HCT116 (cell line): Measurements from ENCODE around the gene FAM53B. TPM values are rescaled to one million over a fixed set of nuclear protein-coding genes. Genes with fewer than 3 reads are reported as not detected.
A peak's percentile ranks its signal among the peaks of the same experiment; 100 is the strongest.

Experiments used
- ATAC-seq: fragments of 200-7000 bp; cut with Tn5 transposase; 2 replicates; pipeline ENCODE4 v1.9.1; 2020; ENCODE audit warnings: mild to moderate bottlenecking, moderate library complexity
- BruUV-seq: library from RNA; stranded (reverse); fragments of 400-500 nt; replicated peaks from 2 replicates; lab custom pipeline; 2021; lab: Mats Ljungman, UMichigan
- CTCF ChIA-PET: fragments of 300-600 bp; sonication (Branson Sonifier 250); formaldehyde crosslinking; loops from one replicate; lab custom pipeline; 2021; ENCODE audit warnings: antibody characterized with exemption; lab: Charles Lee
- POLR2A ChIA-PET: fragments of 300-600, 350-600 bp; sonication (Branson Sonifier 250); formaldehyde crosslinking; loops from one replicate; lab custom pipeline; 2021; ENCODE audit warnings: antibody characterized with exemption; lab: Charles Lee
- RAD21 ChIA-PET, 2 experiments: fragments of 300-600 bp; sonication (Branson Sonifier 250); formaldehyde crosslinking; loops; one replicate each; lab custom pipeline; 2023; ENCODE audit warnings: low total read pairs in 2 of 2; ENCODE audit not compliant: uncharacterized antibody in 2 of 2, unreplicated experiment in 2 of 2, low non-redundant PET in 1 of 2; lab: Charles Lee
- DNase-seq: peaks from one replicate; pipeline ENCODE4 v3.0.0-alpha.2; 2010; ENCODE audit warnings: low read depth, low spot score
- H2AFZ ChIP-seq: fragments of 200-600 bp; shearing (Covaris generic), sonication (generic); 2 replicates; pipeline ENCODE4 v1.6.1; 2017; ENCODE audit warnings: low read depth, mixed run types, mixed read lengths, antibody characterized with exemption, low read length; ENCODE audit not compliant: poor library complexity, severe bottlenecking
- H3K27ac ChIP-seq: 2 replicates; pipeline ENCODE4 v1.5.1; 2012; ENCODE audit warnings: low read depth, low read length
- H3K27me3 ChIP-seq: fragments of 200-600 bp; sonication (generic); 2 replicates; pipeline ENCODE4 v1.6.1; 2016; ENCODE audit warnings: mixed run types, low read length, mixed read lengths; ENCODE audit not compliant: insufficient read depth
- H3K36me3 ChIP-seq, 2 experiments: fragments of 200-500 bp in 1 of 2; fragments of 200-600 bp in 1 of 2; sonication (Bioruptor generic) in 1 of 2; sonication (generic) in 1 of 2; 2 replicates each; pipeline versions ENCODE4 v1.5.1 to v1.6.1; 2014 to 2016; ENCODE audit warnings: low read length in 2 of 2, inconsistent platforms in 1 of 2, mixed read lengths in 1 of 2, mixed run types in 1 of 2; ENCODE audit not compliant: insufficient read depth in 2 of 2, control insufficient read depth in 1 of 2
- H3K4me1 ChIP-seq, 2 experiments: fragments of 200-600 bp in 1 of 2; sonication (generic) in 1 of 2; 2 replicates each; pipeline versions ENCODE4 v1.5.1 to v1.6.1; 2012 to 2017; ENCODE audit warnings: low read length in 2 of 2, inconsistent platforms in 1 of 2, mild to moderate bottlenecking in 1 of 2, mixed read lengths in 1 of 2, mixed run types in 1 of 2, moderate library complexity in 1 of 2; ENCODE audit not compliant: insufficient read depth in 2 of 2, control insufficient read depth in 1 of 2
- H3K4me2 ChIP-seq: fragments of 200-600 bp; sonication (generic); 2 replicates; pipeline ENCODE4 v1.6.1; 2017; ENCODE audit warnings: mixed run types, low read length, mixed read lengths
- H3K4me3 ChIP-seq, 2 experiments: fragments of 200-600 bp in 1 of 2; sonication (generic) in 1 of 2; replicated peaks in 1 of 2; 2 replicates each; pipeline ENCODE4 v1.5.1; 2011 to 2016; ENCODE audit warnings: low read length in 2 of 2, control low read depth in 1 of 2, low read depth in 1 of 2, mild to moderate bottlenecking in 1 of 2, mixed read lengths in 1 of 2, mixed run types in 1 of 2
- H3K79me2 ChIP-seq: fragments of 200-600 bp; sonication (generic); 2 replicates; pipeline ENCODE4 v1.6.1; 2017; ENCODE audit warnings: mild to moderate bottlenecking, mixed run types, low read length, moderate library complexity, mixed read lengths; ENCODE audit not compliant: insufficient read depth
- H3K9ac ChIP-seq: fragments of 200-600 bp; sonication (generic); 2 replicates; pipeline ENCODE4 v1.6.1; 2016; ENCODE audit warnings: low read length, mixed read lengths
- H3K9me2 ChIP-seq: fragments of 200-600 bp; sonication (generic), shearing (Covaris generic); 2 replicates; pipeline ENCODE4 v1.6.1; 2017; ENCODE audit warnings: mixed run types, mild to moderate bottlenecking, moderate library complexity; ENCODE audit not compliant: insufficient read depth
- H3K9me3 ChIP-seq, 2 experiments: fragments of 200-500 bp in 1 of 2; fragments of 200-600 bp in 1 of 2; sonication (Bioruptor generic) in 1 of 2; sonication (generic) in 1 of 2; 2 replicates each; pipeline ENCODE4 v1.6.1; 2014 to 2017; ENCODE audit warnings: low read length in 2 of 2, mixed read lengths in 2 of 2, inconsistent platforms in 1 of 2, low read depth in 1 of 2, mild to moderate bottlenecking in 1 of 2, mixed run types in 1 of 2, moderate library complexity in 1 of 2; ENCODE audit not compliant: control insufficient read depth in 1 of 2, insufficient read depth in 1 of 2
- H4K20me1 ChIP-seq: fragments of 200-600 bp; sonication (generic), shearing (Covaris generic); 2 replicates; pipeline ENCODE4 v1.6.1; 2017; ENCODE audit warnings: mixed run types, mild to moderate bottlenecking, moderate library complexity; ENCODE audit not compliant: insufficient read depth
- EGR1 ChIP-seq: IDR thresholded peaks from 2 replicates; pipeline ENCODE4 v1.6.1; 2012; ENCODE audit warnings: low read depth
- ELF1 ChIP-seq: IDR thresholded peaks from 2 replicates; pipeline ENCODE4 v1.6.1; 2012; ENCODE audit warnings: low read depth, borderline replicate concordance
- EZH2phosphoT487 ChIP-seq: fragments of 200-600 bp; IDR thresholded peaks from 2 replicates; pipeline ENCODE4 v1.6.1; 2018; ENCODE audit warnings: antibody characterized with exemption, borderline replicate concordance
- JUND ChIP-seq: IDR thresholded peaks from 2 replicates; pipeline ENCODE4 v1.6.1; 2012
- POLR2A ChIP-seq: IDR thresholded peaks from 2 replicates; pipeline ENCODE4 v1.7.0; 2011; ENCODE audit warnings: borderline replicate concordance; ENCODE audit not compliant: insufficient read depth, insufficient read length; ENCODE audit errors: extremely low read depth
- POLR2AphosphoS5 ChIP-seq: IDR thresholded peaks from 2 replicates; pipeline ENCODE4 v1.6.1; 2011; ENCODE audit warnings: mild to moderate bottlenecking, low read depth, low read length, moderate library complexity
- SP1 ChIP-seq: IDR thresholded peaks from 2 replicates; pipeline ENCODE4 v1.6.1; 2012; ENCODE audit warnings: low read depth
- YY1 ChIP-seq: IDR thresholded peaks from 2 replicates; pipeline ENCODE4 v1.6.1; 2011; ENCODE audit warnings: low read length, low read depth, moderate library complexity, mild to moderate bottlenecking; ENCODE audit not compliant: insufficient replicate concordance; ENCODE audit errors: extremely low read depth
- ZFX ChIP-seq: fragments of 450-650 bp; IDR thresholded peaks from 2 replicates; pipeline ENCODE4 v1.6.1; 2017
- ZNF274 ChIP-seq: fragments of 200-500 bp; sonication (Bioruptor generic); IDR thresholded peaks from 2 replicates; pipeline ENCODE4 v1.6.1; 2014; ENCODE audit warnings: mild to moderate bottlenecking, low read depth, low read length, inconsistent platforms
- intact Hi-C: fragments of 100-400 bp; cut with micrococcal nuclease; formaldehyde crosslinking; loops from 2 replicates; pipeline ENCODE4 v1.10.0; 2022
- total RNA-seq: library from RNA; stranded (reverse); gene quantifications from one replicate; pipeline ENCODE4 v1.2.1, GENCODE V29; 2021; ENCODE audit not compliant: unreplicated experiment
- TF ChIP-seq, protein P1 (sequence below): IDR thresholded peaks from 2 replicates; pipeline ENCODE4 v1.6.1; 2011; ENCODE audit warnings: mild to moderate bottlenecking, low read length, moderate library complexity; ENCODE audit not compliant: insufficient replicate concordance; ENCODE audit errors: extremely low read depth
- TF ChIP-seq, protein P2 (sequence below): IDR thresholded peaks from 2 replicates; pipeline ENCODE4 v1.6.1; 2012
- TF ChIP-seq, protein P3 (sequence below): IDR thresholded peaks from 2 replicates; pipeline ENCODE4 v1.6.1; 2012; ENCODE audit warnings: low read depth

FAM53B gene
- total RNA-seq, 1 experiment from 2014 or later: 19.6 TPM

DNA sequence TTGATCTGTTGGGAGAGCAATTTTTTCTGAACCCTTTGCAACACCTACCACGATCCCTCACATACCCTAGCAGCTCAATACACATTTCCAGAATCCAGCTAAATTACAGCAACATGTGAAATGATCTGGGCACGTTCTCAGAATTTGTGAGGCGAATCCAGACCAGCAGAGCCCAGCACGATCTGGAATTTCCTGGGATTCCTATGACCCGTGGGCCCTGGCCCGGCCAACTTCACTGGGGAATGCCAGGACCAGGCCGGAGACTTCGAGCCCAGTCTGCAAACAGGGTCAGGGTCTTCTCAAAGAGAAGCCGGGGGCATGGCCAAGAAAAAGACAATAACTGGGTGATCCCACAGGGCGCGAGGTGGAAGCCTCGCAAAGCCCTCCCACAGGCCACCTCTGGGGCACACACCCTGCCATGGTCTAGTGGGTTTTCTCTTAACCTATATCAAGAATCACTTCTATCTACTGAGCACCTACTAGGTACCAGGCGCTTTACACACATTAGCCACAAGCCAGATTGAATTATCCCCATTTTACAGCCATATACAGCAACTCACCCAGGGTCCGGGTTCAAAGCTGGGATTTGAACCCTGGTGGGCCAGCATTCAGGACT is 33.8 kb downstream of the FAM53B start:
- CTCF ChIA-PET: interaction anchor here (1.0 kb wide), 1 partner anchor 31 kb away, joined by 5 read pairs; no protein-coding TSS in a partner anchor
- Histone ChIP-seq H3K4me2 (peak overlapping the region; percentile 5; the same call in 1 of the 2 replicates), H3K9ac (no peak overlapping the region)

More for the DNA sequence above, 33.8 kb downstream of the FAM53B start:
- Histone ChIP-seq H3K9me2 (no peaks in the 10 kb centered on the region), H3K27ac (no peak overlapping the region), H2AFZ (no peak overlapping the region), H3K79me2 (no peaks in the 10 kb centered on the region), H3K36me3 (no peaks in the 10 kb centered on the region), H3K9me3 (no peaks in the 10 kb centered on the region), H4K20me1 (no peaks in the 10 kb centered on the region), H3K4me1 (peaks cover 17 to 26% of the 10 kb centered on the region in 2 experiments; a peak in 3 of 4 replicates), H3K4me3 (no peak overlapping the region), H3K27me3 (no peaks in the 10 kb centered on the region)
- no peak for DNase-seq
- no peak for ATAC-seq
- POLR2A ChIA-PET: no interaction called here
- RAD21 ChIA-PET: no interaction called here
- intact Hi-C loops: no loop called here
- TF ChIP-seq POLR2AphosphoS5 (no peak), EGR1 (no peak), EZH2phosphoT487 (no peak), ELF1 (no peak), ZNF274 (no peak), POLR2A (no peak), ZFX (no peak), SP1 (no peak), YY1 (no peak), JUND (no peak)
- TF ChIP-seq, protein P1, sequence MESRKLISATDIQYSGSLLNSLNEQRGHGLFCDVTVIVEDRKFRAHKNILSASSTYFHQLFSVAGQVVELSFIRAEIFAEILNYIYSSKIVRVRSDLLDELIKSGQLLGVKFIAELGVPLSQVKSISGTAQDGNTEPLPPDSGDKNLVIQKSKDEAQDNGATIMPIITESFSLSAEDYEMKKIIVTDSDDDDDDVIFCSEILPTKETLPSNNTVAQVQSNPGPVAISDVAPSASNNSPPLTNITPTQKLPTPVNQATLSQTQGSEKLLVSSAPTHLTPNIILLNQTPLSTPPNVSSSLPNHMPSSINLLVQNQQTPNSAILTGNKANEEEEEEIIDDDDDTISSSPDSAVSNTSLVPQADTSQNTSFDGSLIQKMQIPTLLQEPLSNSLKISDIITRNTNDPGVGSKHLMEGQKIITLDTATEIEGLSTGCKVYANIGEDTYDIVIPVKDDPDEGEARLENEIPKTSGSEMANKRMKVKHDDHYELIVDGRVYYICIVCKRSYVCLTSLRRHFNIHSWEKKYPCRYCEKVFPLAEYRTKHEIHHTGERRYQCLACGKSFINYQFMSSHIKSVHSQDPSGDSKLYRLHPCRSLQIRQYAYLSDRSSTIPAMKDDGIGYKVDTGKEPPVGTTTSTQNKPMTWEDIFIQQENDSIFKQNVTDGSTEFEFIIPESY: no peak
- TF ChIP-seq, protein P2, sequence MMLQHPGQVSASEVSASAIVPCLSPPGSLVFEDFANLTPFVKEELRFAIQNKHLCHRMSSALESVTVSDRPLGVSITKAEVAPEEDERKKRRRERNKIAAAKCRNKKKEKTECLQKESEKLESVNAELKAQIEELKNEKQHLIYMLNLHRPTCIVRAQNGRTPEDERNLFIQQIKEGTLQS: no peak
- TF ChIP-seq, protein P3, sequence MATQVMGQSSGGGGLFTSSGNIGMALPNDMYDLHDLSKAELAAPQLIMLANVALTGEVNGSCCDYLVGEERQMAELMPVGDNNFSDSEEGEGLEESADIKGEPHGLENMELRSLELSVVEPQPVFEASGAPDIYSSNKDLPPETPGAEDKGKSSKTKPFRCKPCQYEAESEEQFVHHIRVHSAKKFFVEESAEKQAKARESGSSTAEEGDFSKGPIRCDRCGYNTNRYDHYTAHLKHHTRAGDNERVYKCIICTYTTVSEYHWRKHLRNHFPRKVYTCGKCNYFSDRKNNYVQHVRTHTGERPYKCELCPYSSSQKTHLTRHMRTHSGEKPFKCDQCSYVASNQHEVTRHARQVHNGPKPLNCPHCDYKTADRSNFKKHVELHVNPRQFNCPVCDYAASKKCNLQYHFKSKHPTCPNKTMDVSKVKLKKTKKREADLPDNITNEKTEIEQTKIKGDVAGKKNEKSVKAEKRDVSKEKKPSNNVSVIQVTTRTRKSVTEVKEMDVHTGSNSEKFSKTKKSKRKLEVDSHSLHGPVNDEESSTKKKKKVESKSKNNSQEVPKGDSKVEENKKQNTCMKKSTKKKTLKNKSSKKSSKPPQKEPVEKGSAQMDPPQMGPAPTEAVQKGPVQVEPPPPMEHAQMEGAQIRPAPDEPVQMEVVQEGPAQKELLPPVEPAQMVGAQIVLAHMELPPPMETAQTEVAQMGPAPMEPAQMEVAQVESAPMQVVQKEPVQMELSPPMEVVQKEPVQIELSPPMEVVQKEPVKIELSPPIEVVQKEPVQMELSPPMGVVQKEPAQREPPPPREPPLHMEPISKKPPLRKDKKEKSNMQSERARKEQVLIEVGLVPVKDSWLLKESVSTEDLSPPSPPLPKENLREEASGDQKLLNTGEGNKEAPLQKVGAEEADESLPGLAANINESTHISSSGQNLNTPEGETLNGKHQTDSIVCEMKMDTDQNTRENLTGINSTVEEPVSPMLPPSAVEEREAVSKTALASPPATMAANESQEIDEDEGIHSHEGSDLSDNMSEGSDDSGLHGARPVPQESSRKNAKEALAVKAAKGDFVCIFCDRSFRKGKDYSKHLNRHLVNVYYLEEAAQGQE: no peak
- no TSS peak for BruUV-seq
